GM20000 (cell line): ENCODE results near the gene LCP1.

Experiments
- DNase-seq: peaks from one replicate; pipeline ENCODE4 v3.0.0; 2012; ENCODE audit warnings: low spot score
- CTCF ChIP-seq: IDR thresholded peaks from 2 replicates; pipeline ENCODE4 v1.5.1; 2012; ENCODE audit warnings: mild to moderate bottlenecking, control low read depth; ENCODE audit errors: extremely low read depth, missing control alignments

LCP1 gene

GRCh38 chr13:46109451-46109850 lies 72.5 kb downstream of the LCP1 start:
- no peak for TF ChIP-seq CTCF
- no peak for DNase-seq

GRCh38 chr13:46106839-46107371 lies 75.1 kb downstream of the LCP1 start:
- no peak for DNase-seq
- TF ChIP-seq CTCF, result no peak

GRCh38 chr13:46104868-46105267 lies 77.1 kb downstream of the LCP1 start, which contains the start of gene CPB2:
TSS of gene CPB2 (minus strand) at chr13:46105033. CDS start at chr13:46105009, 24 bp downstream.
- TF ChIP-seq CTCF, result no peak
- no peak for DNase-seq

GRCh38 chr13:46103037-46103436 lies 78.9 kb downstream of the LCP1 start:
- DNase-seq, result no peak
- TF ChIP-seq CTCF, result no peak

- no peak for DNase-seq
- no peak for TF ChIP-seq CTCF
Observed at GRCh38 chr13:46102255-46102605, 79.7 kb downstream of the LCP1 start.

GRCh38 chr13:46101484-46102254 lies 80.3 kb downstream of the LCP1 start:
- DNase-seq, result no peak
- no peak for TF ChIP-seq CTCF

GRCh38 chr13:46101002-46101401 lies 81.0 kb downstream of the LCP1 start:
- TF ChIP-seq CTCF, result no peak
- DNase-seq, result no peak
